NCI-H2227 (cell line): ENCODE data around the gene TTLL4.
A peak's percentile ranks its signal among the peaks of the same experiment; 100 is the strongest.
"Not testable (repeated sequence)": the region's sequence is repeated elsewhere in the genome, so short reads cannot be mapped to it uniquely, and the experiment has no call there.

Source experiments
- DNase-seq: peaks from one replicate; lab custom pipeline; 2025; ENCODE audit not compliant: unreplicated experiment; lab: John Stamatoyannopoulos, UW

Gene TTLL4

DNA sequence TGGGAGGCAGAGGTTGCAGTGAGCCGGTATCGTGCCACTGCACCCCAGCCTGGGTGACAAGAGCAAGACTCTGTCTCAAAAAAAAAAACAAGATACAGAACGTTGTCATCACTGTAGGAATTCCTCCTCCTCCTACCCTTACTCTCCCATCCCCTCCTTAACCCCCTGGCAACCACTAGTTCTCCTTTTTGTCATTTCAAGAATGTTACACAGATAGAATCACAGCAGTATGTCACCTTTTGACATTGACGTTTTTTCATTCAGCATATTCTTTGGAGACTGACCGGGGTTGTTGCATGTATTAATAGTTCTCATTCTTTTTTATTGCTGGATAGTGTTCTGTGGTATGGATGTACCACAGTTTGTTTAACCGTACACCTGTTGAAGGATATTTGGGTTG lies 32.4 kb downstream of the TTLL4 start:
- no peak for DNase-seq

- DNase-seq = no peak
Measured at GRCh38 chr2:218744615-218745014, 34.0 kb downstream of the TTLL4 start.

DNA sequence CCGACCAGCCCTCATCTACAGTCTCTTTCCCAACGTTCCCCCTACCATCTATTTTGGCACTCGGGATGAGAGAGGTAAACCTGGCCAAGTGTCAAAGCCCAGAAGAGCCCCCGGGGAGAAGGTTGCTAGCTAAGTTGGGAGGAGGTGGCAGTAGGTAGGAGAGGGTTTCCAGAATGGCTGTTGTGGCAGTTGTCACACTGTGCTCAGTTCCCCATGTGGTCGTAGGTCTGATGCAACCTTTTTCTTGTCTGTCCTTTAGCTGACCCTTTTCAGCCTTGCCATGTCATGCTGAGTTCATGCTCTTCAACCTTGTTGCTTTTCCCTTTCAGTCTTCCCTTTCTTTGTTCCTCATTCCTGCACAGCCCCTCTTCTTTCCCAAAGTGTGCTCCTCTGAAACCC lies 34.5 kb downstream of the TTLL4 start:
- DNase-seq = no peak

DNA sequence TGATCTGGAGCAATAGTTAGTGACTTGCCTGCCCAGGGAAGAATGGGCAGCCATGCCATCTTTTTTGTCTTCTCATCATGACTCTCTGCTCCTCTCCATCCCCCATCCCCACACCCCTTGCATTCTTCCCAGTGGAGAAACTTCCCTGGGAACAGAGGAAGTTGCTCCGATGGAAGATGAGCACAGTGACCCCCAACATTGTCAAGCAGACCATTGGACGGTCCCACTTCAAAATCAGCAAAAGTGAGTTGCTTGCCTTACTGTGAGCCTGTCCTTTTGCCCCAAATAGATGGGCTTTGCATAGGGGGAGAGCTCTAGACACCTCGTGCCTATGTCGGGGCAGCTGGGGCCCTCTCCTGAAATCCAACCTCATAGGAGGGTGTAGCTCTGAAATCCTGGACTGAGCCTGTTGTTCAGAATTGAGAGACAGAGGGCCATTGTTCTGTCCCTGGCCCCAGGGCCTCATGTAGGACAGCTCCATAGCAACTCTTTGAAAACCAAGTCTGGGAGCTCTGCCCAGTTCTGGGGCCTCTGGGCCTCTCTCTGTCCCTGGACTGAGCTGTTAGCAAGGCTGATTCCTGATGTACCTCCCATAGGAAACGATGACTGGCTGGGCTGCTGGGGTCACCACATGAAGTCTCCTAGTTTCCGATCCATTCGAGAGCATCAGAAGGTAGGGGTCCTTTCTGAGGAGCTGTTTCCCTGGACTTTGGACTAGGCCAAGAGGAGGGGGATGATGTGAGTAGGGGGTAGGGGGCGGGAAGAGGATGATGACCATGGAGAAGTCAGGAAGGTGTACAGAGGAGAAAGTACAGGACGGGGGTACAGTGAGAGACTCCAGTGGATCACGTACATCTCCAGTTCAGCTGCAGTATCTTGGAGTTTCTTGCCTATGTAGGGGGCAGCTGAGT lies 35.2 kb downstream of the TTLL4 start:
- DNase-seq = no peak

DNA sequence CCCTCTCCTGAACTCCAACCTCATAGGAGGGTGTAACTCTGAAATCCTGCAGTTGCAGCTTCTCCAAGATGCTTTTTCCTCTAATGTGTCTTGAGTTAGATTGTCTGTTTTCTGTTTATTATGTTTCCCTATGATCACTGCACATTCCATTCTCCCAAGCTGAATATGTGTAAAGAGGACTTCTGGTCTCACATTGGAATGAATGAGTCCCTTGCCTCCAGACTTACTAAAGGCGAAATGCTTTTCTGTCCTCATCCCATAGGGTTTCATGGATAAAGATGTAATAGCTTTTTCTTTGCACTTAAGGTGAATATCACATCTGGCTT lies 35.8 kb downstream of the TTLL4 start:
- DNase-seq = no peak

- no peak for DNase-seq
Measured at GRCh38 chr2:218746960-218747359, 36.3 kb downstream of the TTLL4 start.

- DNase-seq = no peak
Measured at GRCh38 chr2:218748741-218749441, 38.3 kb downstream of the TTLL4 start.

GRCh38 chr2:218754201-218754600 lies 43.6 kb downstream of the TTLL4 start:
- no peak for DNase-seq

GRCh38 chr2:218754781-218755180 lies 44.1 kb downstream of the TTLL4 start:
- DNase-seq = no peak

DNA sequence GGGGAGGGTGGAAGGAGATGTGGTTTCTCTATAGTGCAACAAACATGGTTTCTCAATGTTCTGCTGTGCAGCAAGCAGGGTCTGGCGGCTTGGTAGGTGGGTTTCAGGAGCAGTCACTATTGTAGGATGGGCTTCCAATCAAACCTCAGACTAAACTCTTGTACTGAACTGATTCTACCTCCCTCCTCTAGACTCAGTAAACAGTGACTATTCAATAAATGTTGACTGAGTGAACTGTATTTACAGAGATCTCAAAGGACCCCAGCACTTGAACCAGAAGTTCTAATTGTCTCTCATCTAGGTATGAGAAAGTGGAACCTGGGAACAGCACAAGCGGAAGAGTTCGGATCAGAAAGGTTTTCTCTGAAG lies 44.5 kb downstream of the TTLL4 start:
- DNase-seq = no peak

DNA sequence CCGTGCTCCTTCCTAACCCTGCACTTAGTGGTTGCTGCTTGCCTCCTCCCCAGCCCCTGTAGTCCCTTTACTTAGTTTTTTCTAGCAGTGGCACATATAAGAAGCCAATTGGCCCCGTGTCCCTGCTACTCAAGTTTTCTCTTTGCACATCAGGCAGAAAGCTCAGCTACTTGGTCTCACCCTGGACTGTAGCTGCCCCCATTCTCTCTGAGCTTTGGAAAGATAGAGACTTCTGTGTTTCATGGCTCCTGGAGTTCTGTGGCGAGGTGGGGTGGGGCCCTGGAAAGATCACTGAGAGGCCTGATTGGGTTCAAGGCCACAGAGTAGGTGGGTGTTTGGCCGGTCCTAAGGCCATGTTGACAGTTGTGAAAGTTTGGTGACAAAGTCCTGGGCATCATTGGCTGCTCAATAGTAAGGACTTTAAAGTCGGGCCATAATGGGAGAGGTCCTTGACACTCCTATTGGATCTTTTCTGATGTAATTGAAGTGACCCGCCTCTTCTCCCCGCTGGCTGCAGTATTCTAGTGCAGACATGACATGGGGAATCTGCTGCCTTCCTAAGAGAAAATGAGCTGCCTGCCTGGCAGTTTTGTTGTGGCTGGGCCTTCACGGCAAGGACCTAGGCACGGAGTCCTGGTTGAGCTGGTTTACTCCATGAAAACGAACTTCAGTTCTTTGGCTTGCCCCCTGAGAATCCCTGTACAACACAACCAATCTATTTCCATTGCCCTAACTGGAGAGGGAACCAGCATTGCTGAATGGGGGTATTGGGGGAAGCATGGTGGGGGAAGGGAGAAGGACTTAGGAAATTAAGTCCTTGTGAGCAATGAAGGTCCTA lies 45.2 kb downstream of the TTLL4 start:
- DNase-seq = no peak

DNA sequence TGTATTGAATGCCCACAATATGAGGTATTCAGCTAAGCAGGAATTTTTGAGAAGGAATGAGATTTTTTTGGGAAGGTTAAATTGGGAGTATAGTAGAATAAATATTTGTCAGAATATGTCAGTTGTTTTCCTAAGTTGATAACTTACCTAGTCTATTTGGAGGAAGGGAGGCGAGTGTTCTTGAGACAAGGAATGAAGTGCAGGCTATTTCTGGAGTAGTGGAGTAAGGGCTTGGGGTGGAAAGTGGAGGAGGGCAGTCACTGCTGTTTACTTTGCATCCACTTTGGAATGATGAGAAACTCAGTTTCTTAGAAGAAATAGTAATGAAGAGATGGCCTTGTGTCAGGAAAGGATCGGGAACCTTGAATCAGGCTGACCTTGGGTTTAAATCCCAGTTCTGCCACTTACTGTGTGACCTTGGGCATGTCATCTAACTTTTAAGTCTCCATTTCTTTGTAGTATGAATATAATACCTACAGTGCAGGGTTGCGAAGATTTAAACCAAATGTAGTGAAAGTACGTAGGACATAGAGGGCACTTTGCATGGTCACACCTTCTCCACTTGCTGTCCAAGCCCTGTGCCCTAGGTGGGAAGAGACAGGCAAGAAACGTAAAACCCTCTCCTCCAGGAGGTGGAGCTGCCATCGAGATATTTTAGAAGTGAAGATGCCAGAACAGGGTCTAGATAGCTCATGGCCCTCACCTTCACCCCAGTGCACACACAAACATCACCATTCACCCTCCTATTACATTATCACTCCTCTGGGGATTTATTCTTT lies 46.2 kb downstream of the TTLL4 start:
- no peak for DNase-seq

- DNase-seq = no peak
Measured at GRCh38 chr2:218761795-218762194, 51.2 kb downstream of the TTLL4 start.

DNA sequence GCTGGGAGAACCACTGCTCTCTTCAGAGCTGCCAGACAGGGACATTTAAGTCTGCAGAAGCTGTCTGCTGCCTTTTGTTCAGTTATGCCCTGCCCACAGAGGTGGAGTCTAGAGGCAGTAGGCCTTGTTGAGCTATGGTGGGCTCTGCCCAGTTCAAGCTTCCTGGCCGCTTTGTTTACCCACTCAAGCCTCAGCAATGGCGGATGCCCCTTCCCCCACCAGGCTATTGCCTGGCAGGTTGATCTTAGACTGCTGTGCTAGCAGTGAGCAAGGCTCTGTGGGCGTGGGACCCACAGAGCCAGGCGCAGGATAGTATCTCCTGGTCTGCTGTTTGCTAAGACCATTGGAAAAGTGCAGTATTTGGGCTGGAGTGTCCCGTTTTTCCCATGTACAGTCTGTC lies 62.1 kb downstream of the TTLL4 start:
- not testable (repeated sequence) for DNase-seq

GRCh38 chr2:218773881-218774280 lies 63.2 kb downstream of the TTLL4 start:
- DNase-seq = no peak

- DNase-seq = no peak
Measured at GRCh38 chr2:218776488-218776887, 65.9 kb downstream of the TTLL4 start.

DNA sequence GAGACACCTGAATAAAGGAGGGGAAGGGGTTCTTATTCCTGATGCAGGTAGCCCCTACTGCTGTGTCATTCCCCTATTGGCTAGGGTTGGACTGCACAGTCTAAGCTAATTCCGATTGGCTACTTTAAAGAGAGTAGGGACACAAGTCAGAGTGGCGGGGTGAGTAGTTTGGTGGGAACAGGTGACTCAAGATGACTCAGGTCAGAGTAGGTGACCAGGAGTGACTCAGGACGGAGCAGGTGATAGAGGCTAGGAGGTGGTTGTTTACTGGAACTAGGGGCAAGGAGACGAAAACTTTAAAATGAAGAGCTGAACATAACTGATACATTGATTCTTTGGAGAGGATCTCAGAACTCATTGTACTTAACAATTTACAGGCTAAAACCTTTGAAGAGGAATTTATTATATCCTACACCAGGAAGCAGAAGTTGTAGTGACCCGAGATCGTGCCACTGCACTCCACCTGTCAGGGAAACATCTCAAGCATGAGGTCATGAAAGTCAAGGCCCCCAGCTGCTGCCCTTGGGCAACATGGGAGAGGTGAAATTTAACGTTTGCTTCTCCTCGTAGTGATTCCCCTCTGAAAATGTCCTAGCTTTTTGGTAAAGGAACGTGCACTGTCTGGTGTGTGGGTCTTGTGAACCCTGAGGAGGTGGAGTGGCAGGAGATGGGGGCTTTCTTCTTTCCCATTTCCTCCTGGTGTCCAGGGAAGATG lies 66.8 kb downstream of the TTLL4 start:
- no peak for DNase-seq

DNA sequence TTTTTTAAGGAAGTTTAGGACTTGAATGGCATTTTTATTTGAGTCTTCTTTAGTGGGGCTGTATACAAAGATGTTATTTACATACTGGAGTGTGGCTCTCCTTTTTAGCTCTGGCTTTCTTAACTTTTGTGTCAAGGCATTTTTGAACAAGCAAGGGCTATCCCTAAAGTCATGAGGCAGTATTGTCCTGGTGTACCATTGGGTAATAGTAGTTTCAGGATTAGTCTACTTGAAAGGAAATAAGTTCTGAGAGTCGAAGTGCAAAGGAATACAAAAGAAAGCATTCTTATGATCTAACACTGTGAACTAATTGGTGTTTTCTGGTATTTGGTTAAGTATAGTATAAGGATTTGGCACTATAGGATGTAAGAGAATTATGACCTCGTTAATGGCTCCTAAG lies 69.4 kb downstream of the TTLL4 start:
- no peak for DNase-seq

- peak; percentile 9 for DNase-seq
Measured at GRCh38 chr2:218780851-218781690, 70.4 kb downstream of the TTLL4 start.
